GM12873 (cell line): ENCODE results near the gene DSTN.

Experiments
- CTCF ChIP-seq: IDR thresholded peaks from 2 replicates; pipeline ENCODE4 v1.5.1; 2012; ENCODE audit warnings: low read depth, mild to moderate bottlenecking, moderate library complexity, low read length, control low read depth; ENCODE audit not compliant: insufficient read depth; ENCODE audit errors: missing control alignments

DSTN gene

GRCh38 chr20:17616480-17617211, 46.8 kb downstream of the DSTN start:
- no peak for TF ChIP-seq CTCF

- peak; percentile 63 for TF ChIP-seq CTCF
Measured at GRCh38 chr20:17617212-17617867, 47.5 kb downstream of the DSTN start.

- no peak for TF ChIP-seq CTCF
Measured at GRCh38 chr20:17617868-17618672, 48.2 kb downstream of the DSTN start.

GRCh38 chr20:17618673-17619013, 48.8 kb downstream of the DSTN start:
- no peak for TF ChIP-seq CTCF

GRCh38 chr20:17619351-17620093, 49.6 kb downstream of the DSTN start:
- no peak for TF ChIP-seq CTCF

GRCh38 chr20:17620371-17621228, 50.7 kb downstream of the DSTN start:
- TF ChIP-seq CTCF: no peak
